Measurements from ENCODE around the gene SPRN.
"Not testable (repeated sequence)": the region's sequence is repeated elsewhere in the genome, so short reads cannot be mapped to it uniquely, and the experiment has no call there.

SPRN gene

DNA sequence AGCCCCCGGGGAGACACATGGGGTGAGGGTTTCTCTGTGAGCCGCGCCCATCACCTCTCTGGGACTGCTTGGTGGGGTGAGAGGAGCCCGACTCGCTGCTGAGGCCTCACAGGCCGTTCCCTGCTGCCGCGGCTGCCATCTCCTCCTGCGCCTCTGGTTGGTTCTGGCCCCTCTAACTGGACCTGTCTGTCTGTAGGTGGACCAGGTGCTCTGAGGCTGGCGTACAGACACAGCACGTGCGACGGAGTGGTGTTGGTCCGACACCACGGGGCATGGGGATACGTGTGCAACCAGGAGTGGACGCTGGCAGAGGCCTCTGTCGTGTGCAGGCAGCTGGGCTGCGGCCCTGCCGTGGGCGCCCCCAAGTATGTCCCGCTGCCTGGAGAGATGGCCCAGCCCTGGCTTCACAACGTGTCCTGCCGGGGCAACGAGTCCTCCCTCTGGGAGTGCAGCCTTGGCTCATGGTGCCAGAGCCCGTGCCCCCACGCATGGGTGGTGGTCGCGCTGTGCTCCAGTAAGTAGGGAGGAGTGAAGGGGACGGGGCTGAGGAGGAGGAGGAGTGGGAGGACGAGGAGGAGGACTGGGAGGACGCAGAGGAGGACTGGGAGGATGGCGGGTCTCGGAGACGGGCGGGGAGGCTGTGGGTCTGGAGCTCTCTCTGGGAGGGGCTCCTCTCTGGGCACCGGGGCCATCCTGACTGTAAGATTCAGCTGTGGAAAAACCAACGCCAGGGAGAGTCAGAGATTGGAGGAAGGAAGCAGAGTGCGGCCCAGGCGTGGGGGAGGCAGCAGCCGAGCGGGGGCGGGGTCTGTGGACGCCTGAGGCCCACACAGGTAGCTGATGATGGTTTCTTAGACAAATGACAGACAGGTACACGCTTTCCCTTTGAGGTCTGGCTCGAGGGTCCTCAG, 31.9 kb upstream of the SPRN start:
- no peak for DNase-seq

DNA sequence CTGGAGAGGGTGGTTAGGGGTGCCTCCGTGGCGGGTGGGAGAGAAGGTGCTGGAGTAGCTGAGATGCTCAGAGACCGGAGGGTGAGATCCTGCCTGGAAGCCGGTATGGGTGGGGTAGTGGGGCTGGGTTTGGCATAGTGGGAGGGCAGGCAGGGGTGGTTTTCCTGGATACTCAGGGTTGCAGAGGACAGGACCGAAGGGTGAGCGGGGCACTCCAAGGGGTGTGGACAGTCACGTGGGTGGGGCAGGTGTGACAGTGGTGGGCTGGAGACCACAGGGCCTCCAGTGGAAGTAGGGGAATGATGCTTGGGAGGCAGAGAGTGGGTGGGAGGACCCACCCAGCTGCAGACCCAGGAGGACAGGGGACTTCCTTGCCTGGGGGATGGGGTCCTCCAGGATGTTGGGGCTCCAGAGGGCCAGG, 31.2 kb upstream of the SPRN start:
- DNase-seq, result no peak

DNA sequence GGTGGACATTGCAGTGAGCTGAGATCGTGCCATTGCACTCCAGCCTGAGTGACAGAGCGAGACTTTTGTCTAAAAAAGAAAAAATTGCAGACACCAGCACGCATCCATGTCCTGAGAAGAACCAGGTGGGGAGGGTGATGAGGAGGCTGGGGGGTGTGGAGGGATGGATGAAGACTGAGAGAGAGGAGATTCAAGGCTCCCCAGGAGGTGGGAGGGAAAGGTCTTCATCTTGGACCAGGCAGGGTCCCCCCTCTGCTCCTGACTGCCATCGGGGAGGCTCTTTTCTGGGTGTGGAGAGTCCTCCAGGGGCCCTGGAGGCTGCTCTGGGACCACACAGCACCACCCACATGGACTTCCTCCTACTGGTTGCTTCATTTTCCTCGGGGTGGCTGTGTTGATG, 30.8 kb upstream of the SPRN start:
- no peak for DNase-seq

DNA sequence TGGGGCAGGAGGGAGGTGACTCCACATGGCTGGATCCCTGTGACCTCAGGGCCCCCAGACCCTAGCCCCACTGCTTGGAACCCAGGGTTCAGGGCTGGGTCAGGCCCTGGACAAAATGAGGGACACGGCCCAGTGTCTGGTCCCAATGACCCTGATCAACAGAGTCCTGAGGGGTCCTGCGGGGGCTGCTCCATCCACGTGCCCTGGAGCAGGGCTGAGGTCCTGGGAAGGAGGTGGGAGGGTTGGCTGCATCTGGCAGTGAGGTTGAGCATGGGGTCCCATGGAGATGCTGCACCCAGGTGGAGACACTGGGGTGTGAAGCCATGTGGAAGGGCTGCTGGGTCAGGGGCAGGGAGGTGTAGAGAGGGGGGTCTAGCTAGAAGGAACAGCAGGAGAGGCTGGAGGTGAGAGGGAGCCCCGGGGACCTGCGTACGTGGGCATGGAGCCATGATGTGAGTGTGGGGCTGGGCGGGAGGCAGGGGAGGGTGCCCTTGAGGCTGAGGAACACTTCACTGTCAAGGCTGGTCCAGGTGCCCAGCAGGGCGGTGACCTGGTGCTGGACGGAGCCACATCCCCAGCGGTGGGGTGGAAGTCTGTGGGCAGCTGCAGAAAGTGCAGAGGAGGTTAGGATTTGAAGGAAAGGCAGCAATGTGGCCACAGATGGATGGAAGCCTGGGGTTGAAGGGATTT, 29.9 kb upstream of the SPRN start:
- no peak for DNase-seq

DNA sequence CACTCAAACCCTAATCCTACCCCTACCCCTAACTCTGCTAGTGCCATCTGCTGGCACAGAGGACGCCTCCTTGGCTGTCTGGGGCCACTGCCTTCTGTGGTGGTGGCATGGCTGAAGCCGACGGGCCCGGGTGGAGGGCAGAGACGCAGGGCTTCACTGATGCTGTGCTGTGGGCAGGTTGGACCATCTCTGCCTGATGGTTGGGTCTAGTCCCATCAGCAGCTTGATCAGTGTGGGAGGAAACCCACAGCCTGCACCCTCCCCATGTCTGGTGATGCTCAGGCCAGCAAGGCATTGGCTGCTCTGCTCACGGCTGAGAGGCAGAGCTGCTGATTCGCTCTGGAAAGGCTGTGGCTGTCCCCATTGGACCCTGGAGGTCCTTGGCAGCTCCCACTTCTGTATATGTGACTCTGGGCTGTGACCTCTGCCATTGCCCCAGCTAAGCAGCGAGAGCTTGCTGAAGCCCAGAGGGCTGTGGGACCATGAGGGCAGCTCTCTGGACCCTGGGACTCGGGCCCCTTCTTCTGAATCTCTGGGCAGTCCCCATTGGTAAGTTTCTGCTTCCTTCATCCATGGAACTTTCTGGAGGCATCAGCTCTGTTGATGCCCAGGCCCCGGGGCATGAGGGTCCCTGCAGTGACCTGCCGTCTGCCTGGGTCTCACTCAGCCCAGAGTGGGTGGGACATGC, 29.2 kb upstream of the SPRN start, which contains the start of gene SCART1:
TSS of gene SCART1 (plus strand) at position 430 of the 688 bp plus-strand sequence. CDS start at position 483, 53 bp downstream.
- no peak for DNase-seq

DNA sequence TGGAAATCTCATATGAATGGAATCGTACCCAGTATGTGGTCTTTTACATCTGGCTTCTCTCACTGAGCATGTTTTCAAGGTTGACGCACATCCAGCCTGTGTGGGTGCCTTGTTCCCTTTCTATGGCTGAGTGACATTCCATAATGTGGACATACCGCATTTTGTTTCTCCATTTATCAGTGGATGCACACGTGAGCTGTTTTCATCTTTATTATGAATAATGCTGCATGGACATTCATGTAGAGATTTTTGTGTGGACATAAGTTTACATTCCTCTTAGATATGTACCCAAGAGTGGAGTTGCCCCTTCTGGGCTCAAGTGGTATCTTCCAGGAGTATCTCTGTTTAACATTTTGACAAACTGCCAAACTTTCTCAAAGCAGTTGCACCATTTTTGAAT, 28.0 kb upstream of the SPRN start:
- no peak for DNase-seq

DNA sequence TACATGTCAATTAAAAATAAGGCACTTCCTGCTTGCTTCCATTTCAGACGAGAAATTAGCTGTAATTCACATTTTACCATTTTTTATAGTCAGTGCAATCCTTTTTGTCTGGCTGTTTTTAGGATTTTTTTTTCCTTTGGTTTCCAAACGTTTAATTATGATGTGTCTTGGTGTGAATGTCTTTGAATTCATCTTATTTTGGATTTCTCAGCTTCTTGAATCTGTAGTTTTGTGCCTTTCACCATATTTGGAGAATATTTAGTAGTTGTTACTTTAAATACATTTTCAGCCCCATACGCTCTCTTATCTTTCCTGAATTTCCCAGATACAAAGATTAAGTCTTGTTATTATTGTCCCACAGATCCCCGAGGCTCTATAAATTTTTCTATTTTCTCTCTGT, 26.9 kb upstream of the SPRN start:
- DNase-seq, result no peak

DNA sequence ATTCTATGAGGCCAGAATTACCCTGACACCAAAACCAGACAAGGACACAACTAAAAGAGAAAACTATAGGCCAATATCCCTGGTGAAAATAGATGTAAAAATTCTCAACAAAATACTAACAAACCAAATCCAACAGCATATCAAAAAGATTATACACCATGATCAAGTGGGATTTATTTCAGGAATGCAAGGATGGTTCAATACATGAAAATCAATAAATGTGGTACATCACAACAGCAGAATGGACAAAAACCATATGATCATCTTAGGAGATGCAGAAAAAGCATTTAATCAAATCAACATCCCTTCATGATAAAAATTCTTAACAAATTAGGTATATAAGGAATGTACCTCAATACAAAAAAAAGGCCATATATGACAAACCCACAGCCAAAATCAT, 23.7 kb upstream of the SPRN start:
- no peak for DNase-seq

DNA sequence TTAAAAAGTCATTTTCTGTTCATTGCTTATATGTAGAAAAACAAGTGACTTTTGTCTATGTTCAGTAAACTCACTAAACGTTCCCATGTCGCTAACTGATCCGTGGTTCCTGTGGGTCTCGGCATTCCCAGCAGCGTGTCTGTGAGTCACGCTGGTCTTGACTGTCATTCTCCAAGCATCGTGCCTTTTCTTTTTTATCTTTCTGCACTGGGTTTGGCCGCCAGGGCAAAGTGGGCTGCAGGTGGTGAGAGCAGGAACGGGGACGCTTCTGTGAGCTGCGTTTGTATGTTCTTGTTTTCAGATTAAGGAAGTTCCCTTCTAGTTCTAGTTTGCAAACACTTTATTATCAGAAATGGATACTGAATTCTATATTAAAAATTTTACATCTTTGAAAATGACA, 22.6 kb upstream of the SPRN start:
- DNase-seq, result no peak

DNA sequence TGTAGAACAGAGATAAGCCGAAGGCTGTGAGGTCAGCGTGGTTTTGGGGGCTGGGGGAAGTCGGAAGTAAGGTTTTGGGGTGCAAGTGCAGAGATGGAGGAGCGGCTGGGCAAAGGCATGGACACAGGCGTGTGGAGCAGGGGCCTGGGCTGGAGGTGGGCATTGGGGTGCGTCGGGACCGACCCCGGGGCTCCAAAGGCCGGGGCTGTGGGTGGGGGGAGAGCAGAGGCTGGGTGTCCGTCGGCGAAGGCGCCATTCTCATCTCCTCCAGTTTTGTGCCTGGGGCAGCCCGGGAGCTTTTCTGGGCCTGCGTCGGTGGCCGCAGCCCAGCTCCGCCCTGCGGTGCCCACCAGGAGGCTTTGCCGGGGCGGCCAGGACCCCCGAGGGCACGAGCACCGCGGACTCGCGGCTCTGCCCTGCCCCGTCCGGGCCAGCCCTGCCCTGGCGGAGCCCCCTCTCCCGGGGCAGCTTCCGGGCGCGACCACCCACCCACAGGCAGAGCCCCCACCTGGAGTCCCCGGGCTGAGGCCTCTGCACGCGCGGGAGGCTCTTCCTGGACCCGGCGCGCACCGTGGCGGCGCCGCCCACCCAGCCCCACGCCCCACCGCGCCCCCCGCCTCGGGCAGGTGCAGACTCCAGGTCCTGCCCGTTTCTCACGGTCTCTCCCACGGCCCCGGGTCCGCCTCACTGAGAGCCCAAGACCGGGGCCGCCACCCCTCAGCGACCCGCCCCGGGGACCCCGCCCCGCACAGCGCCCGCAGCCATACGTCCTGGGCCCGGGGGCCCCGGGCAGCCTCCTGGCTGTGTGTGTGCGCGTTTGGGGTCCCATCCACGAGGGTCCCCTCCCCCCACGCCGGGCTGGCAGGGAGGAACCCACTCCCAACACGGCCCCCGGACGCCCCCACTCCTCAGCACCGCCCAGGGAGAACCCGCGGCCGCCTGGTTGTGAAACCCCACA, 21.6 kb upstream of the SPRN start:
- DNase-seq, result no peak

DNA sequence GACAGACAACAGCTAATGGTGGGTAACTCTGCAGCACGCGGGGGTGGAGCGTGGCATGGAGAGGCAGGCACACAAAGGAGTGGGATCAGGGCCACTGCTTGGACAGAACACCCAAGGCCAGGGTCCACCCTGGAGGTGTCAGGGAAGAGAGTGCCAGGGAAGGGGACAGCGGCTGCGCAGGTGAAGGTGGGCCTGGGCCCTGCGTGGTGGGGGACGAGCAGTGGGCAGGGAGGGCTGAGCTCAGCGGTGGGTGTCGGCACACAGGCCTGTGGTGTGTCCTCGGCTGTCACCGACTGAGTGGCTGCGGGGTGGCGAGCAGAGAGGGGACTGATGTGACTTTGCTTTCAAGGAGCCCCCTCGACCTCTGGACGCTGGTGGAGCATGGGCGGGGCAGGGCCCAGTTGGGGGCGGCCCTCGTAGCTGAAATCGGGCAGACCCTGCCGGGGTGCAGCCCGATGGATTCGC, 20.9 kb upstream of the SPRN start:
- DNase-seq, result no peak

DNA sequence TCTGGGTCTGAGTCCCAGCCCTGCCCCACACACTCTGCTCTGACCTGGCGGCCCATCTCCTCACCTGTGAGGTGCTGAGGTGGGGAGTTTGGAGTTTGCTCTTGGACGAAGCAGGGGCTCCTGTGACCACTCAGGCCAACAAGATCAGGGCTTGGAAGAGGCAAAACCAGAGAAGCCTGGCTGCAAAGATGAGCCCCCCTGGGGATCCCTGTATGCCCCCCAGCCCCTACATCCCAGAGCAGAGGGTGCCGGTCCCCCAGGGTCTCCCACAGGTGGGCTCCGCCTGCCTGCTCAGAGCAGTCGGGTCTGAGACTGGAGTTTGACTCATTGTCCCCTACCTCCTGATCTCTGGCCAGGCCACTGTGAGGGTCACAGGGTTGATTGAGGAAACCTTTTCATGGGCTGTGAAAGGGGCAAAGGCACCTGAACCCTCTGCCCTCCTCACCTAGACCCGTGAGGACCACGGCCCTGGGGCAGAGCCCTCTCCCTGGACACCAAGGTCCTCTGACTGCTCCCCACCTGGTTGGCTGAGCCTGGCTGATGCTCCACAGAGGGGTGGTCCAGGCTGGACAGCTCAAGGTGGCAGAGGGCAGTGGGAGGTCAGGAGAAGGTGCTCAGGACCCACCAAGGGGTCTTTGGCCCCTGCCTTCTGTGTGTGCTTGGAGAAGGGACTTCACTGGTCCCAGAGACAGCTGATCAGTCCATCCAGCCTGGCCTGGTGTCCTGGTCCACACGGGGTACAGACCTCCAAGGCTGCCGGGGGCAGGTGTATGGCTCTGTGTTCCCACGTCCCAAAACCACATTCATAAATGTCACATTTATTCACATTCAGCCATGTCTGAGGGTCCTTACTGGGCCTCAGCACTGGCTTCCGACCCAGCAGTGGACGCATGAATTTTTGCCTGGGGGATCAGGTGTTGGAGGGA, 20.2 kb upstream of the SPRN start:
- DNase-seq, result no peak

DNA sequence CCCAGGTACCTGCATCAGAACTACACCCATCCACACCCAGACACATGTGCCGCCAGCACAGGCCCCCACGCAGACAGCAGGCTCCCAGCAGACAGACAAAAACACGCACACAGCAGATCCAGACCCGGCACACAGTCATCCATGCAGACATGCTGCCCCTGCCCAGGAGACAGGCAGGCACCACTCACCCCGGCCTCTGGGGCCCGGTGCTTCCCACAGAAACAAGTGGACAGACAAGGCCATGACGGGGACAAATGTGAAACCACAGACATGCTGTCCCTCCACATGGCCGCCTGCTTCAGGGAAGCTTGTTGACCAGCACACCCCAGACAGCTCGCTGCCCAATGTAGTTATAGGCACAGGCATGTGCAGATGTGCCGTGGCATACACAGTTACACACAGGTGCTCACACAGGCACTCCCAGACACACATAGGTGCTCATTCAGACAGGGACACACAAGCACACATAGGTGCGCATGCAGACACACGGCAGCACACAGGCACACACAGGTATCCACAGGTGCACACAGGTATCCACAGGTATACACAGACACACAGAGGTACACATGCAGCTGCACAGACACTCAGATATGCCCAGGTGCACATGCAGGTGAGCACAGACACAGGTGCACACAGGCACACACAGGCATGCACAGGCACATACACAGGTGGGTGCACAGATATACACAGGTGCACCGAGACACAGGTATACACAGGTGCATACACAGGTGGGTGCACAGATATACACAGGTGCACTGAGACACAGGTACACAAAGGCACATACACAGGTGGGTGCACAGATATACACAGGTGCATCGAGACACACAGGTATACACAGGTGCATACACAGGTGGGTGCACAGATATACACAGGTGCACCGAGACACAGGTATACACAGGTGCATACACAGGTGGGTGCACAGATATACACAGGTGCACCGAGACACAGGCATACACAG, 18.8 kb upstream of the SPRN start:
- DNase-seq, result no peak

DNA sequence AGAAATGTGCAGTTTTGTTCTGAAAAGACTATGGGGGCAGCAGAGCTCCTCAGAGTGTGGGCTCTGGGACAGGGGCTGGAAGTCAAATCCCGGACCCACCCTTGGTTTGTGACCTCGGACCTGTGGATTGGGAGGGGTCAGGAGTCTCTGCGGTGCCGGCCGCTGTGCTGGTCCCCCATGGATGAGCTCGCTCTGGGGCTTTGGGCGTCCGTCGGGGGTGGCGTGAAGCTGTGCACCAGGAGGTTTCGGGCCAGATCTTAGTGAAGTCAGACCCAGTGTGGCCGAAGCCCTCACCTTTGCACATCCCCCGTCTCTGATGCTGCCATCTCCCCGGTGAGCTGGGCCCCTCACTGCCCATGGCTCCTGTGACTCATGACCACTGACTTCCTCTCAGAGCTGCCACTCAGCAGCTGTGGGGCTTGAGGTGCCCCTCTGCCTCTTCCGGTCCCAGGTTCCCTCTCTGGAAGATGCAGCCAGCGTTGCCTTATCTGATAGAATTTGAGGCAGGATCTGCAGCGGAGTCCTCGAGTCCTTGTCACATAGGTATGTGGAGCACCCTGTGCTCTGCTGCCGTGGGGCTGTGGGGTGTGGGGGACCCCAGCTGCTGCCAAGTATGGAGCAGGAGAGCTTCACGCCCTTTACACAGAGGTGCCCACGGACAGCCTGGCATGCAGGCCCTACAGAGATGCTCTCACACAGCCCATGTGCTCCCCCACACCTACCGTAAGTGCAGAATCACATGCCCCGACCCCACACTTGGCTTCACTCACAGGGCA, 18.0 kb upstream of the SPRN start:
- DNase-seq, result no peak

DNA sequence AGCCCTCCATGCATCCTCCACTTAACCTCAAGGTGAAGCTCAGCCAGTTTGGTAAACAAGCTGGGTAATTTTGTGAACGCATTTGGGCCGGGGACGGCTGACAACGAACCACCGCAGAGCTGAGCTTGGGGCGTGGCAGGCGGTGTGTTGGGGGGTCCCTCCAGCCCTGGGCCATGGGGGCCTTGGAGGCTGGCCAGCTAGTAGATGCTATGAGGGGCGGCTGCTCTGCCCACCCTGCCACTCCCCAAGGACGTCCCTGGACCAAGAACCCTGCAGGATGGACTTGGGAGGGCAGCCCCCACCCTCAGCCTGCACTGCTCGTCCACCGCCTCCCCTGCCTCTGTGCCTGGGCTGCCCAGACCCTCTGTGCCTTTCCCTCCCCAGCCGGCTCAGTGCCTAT, 17.4 kb upstream of the SPRN start:
- no peak for DNase-seq

DNA sequence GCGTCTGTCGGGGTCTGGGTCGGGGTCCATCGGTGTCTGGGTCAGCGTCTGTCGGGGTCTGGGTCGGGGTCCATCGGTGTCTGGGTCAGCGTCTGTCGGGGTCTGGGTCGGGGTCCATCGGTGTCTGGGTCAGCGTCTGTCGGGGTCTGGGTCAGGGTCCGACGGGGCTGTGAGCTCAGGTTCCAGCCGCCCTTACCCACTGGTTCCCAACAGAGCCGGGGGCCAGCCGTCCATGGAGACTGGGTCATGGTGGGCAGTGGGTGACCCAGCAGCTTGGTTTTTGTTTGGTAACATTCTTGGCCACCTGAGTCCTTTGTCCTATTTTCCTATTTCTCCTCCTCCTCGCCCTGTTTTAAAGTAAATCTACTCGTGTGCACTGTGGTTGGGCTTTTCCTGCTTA, 16.9 kb upstream of the SPRN start:
- DNase-seq, result not testable (repeated sequence)

DNA sequence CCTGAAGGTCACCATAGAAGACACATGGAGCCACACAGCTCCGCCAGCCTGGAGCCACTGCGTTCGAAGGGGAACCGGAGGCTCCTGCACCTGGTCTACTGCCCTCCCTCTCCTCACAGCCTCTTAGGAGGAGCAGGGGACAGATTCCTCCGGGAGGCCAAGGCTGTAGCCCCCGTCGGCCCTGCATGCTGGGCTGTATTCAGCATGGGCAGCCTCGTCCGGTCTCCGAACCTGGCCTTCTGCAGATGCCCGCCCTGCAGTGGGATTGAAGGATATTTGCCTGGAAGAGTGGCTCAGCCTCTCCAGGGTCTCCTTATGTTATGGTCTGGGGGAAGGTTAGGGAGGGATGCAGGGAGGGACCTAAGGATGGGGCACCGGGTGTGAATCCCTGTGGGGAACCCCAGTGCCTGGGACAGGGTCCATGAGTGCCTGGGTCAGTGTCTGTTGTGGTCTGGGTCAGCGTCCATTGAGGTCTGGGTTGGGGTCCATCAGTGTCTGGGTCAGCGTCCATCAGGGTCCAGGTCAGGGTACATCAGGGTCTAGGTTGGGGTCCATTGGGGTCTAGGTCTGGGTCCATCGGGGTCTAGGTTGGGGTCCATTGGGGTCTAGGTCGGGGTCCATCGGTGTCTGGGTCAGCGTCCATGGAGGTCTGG, 16.3 kb upstream of the SPRN start:
- no peak for DNase-seq
